Lower leg skin (tissue), 3 donors: ENCODE measurements around the gene TMEM220.

ENCODE experiments used
- CTCF ChIP-seq, 3 donors: fragments of 450-650 bp; IDR thresholded peaks; one replicate each; pipeline ENCODE4 v1.5.1; 2016; ENCODE audit warnings: antibody characterized with exemption in 3 of 3, mild to moderate bottlenecking in 3 of 3, moderate library complexity in 2 of 3
- POLR2A ChIP-seq, 2 donors: fragments of 450-650 bp; IDR thresholded peaks; one replicate each; pipeline ENCODE4 v1.6.1; 2016 to 2017; ENCODE audit warnings: antibody characterized with exemption in 2 of 2, mild to moderate bottlenecking in 1 of 2, moderate library complexity in 1 of 2

- TF ChIP-seq CTCF (IDR thresholded peaks at IDR 0.05) (no peak), POLR2A (IDR thresholded peaks at IDR 0.05) (no peak)
Observed at GRCh38 chr17:10756185-10756584, 26.4 kb upstream of the TMEM220 start.
